HEK293 (cell line): ENCODE results near the gene OSCP1.

Experiments used
- HIC1 ChIP-seq: fragments of 450-650 bp; formaldehyde crosslinking; IDR thresholded peaks from 2 replicates; pipeline ENCODE4 v1.5.1; 2016; ENCODE audit warnings: missing biosample characterization, missing genetic modification characterization
- INSM2 ChIP-seq: fragments of 450-650 bp; formaldehyde crosslinking; IDR thresholded peaks from 2 replicates; pipeline ENCODE4 v1.5.1; 2016; ENCODE audit warnings: missing biosample characterization, missing genetic modification characterization
- MZF1 ChIP-seq: fragments of 450-650 bp; formaldehyde crosslinking; IDR thresholded peaks from 2 replicates; pipeline ENCODE4 v1.5.1; 2017; ENCODE audit warnings: missing biosample characterization, missing genetic modification characterization, borderline replicate concordance
- PATZ1 ChIP-seq: fragments of 450-650 bp; formaldehyde crosslinking; IDR thresholded peaks from 2 replicates; pipeline ENCODE4 v1.5.1; 2016; ENCODE audit warnings: missing biosample characterization, missing genetic modification characterization
- PRDM1 ChIP-seq: fragments of 450-650 bp; formaldehyde crosslinking; IDR thresholded peaks from 2 replicates; pipeline ENCODE4; 2016; ENCODE audit warnings: missing biosample characterization, missing genetic modification characterization
- SALL2 ChIP-seq: fragments of 450-650 bp; formaldehyde crosslinking; IDR thresholded peaks from 2 replicates; pipeline ENCODE4 v1.5.0; 2017; ENCODE audit warnings: missing biosample characterization, mild to moderate bottlenecking, missing genetic modification characterization, borderline replicate concordance
- SP3 ChIP-seq: fragments of 450-650 bp; formaldehyde crosslinking; IDR thresholded peaks from 2 replicates; pipeline ENCODE4 v1.5.1; 2016; ENCODE audit warnings: missing biosample characterization, missing genetic modification characterization
- SP7 ChIP-seq: fragments of 450-650 bp; formaldehyde crosslinking; IDR thresholded peaks from 2 replicates; pipeline ENCODE4 v1.5.1; 2016; ENCODE audit warnings: missing biosample characterization, missing genetic modification characterization
- YY2 ChIP-seq: fragments of 450-650 bp; formaldehyde crosslinking; IDR thresholded peaks from 2 replicates; pipeline ENCODE4 v1.5.1; 2016; ENCODE audit warnings: missing biosample characterization, missing genetic modification characterization
- ZBTB7A ChIP-seq: fragments of 450-650 bp; formaldehyde crosslinking; IDR thresholded peaks from 2 replicates; pipeline ENCODE4 v1.5.1; 2016; ENCODE audit warnings: low read depth, missing biosample characterization, missing genetic modification characterization
- ZNF148 ChIP-seq: fragments of 450-650 bp; formaldehyde crosslinking; IDR thresholded peaks from 2 replicates; pipeline ENCODE4 v1.5.0; 2017; ENCODE audit warnings: missing biosample characterization, missing genetic modification characterization, borderline replicate concordance
- ZNF16 ChIP-seq: fragments of 450-650 bp; formaldehyde crosslinking; IDR thresholded peaks from 2 replicates; pipeline ENCODE4 v1.5.1; 2016; ENCODE audit warnings: low read depth, missing biosample characterization, missing genetic modification characterization
- ZNF239 ChIP-seq: fragments of 450-650 bp; formaldehyde crosslinking; IDR thresholded peaks from 2 replicates; pipeline ENCODE4 v1.5.1; 2016; ENCODE audit warnings: missing biosample characterization, missing genetic modification characterization
- ZNF248 ChIP-seq: fragments of 450-650 bp; formaldehyde crosslinking; IDR thresholded peaks from 2 replicates; pipeline ENCODE4 v1.5.1; 2017; ENCODE audit warnings: missing biosample characterization, missing genetic modification characterization
- ZNF302 ChIP-seq: fragments of 450-650 bp; formaldehyde crosslinking; IDR thresholded peaks from 2 replicates; pipeline ENCODE4 v1.5.1; 2016; ENCODE audit warnings: missing biosample characterization, missing genetic modification characterization, low read depth
- ZNF324 ChIP-seq: fragments of 450-650 bp; formaldehyde crosslinking; IDR thresholded peaks from 2 replicates; pipeline ENCODE4 v1.5.1; 2016; ENCODE audit warnings: missing biosample characterization, missing genetic modification characterization
- ZNF362 ChIP-seq: fragments of 450-650 bp; formaldehyde crosslinking; IDR thresholded peaks from 2 replicates; pipeline ENCODE4 v1.5.1; 2016; ENCODE audit warnings: missing biosample characterization, missing genetic modification characterization
- ZNF518A ChIP-seq: fragments of 450-650 bp; formaldehyde crosslinking; conservative IDR thresholded peaks from 2 replicates; pipeline ENCODE4 v1.5.1; 2016; ENCODE audit warnings: low read depth, missing biosample characterization, missing genetic modification characterization
- ZNF558 ChIP-seq: fragments of 450-650 bp; formaldehyde crosslinking; IDR thresholded peaks from 2 replicates; pipeline ENCODE4 v1.5.1; 2016; ENCODE audit warnings: missing biosample characterization, missing genetic modification characterization
- ZNF621 ChIP-seq: fragments of 450-650 bp; formaldehyde crosslinking; IDR thresholded peaks from 2 replicates; pipeline ENCODE4 v1.5.1; 2017; ENCODE audit warnings: missing biosample characterization, missing genetic modification characterization
- ZNF747 ChIP-seq: fragments of 450-650 bp; formaldehyde crosslinking; IDR thresholded peaks from 2 replicates; pipeline ENCODE4 v1.5.1; 2016; ENCODE audit warnings: missing biosample characterization, missing genetic modification characterization
- ZSCAN16 ChIP-seq: fragments of 450-650 bp; formaldehyde crosslinking; IDR thresholded peaks from 2 replicates; pipeline ENCODE4 v1.5.1; 2016; ENCODE audit warnings: missing biosample characterization, missing genetic modification characterization

OSCP1 gene

GRCh38 chr1:36386265-36387140 lies 63.7 kb downstream of the OSCP1 start (continued):
- TF ChIP-seq ZNF518A (tag by site-specific recombination) (no peak; the same call in 1 of the 2 replicates), ZBTB7A (tag by site-specific recombination) (no peak), ZNF302 (no peak), INSM2 (tag by site-specific recombination) (peak; percentile 96), ZSCAN16 (no peak), ZNF324 (tag by site-specific recombination) (peak; percentile 95), ZNF747 (tag by site-specific recombination) (no peak), ZNF558 (tag by site-specific recombination) (0 out of 2 replicates have a peak, but pooled peaks have one; percentile 62), PATZ1 (tag by site-specific recombination) (peak; percentile 85), SP3 (tag by site-specific recombination) (peak; percentile 69), ZNF16 (tag by site-specific recombination) (no peak), ZNF148 (tag by site-specific recombination) (no peak; the same call in 1 of the 2 replicates), SALL2 (tag by site-specific recombination) (no peak), SP7 (peak; percentile 94), ZNF621 (tag by site-specific recombination) (no peak), HIC1 (tag by site-specific recombination) (peak; percentile 99), PRDM1 (no peak), ZNF239 (tag by site-specific recombination) (no peak), YY2 (no peak), MZF1 (peak; percentile 51; the same call in 1 of the 2 replicates), ZNF248 (tag by site-specific recombination) (no peak), ZNF362 (tag by site-specific recombination) (no peak)
